ENCODE data around the gene RAVER1.

DNA sequence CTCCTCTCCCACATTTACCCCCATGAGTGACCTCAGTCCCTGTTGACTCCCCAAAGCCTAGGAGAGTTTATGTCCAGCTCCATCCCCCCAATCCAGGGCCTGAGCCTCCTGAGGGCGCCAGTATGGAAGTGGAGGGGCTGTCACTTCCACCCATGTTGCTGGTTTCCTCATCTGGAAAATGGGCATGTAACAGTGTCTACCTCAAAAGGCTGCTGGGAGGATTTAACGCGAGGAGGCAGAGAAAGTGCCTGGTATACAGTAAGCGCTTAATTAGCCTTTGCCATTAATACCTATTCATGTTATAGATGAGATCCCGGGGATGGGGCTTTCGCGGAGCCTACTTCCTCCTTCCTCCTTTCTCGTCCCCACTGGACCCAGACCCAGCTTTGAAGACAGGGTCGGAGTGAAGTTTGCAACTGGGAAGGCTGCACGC is 46.6 kb upstream of the RAVER1 start:
- TF ChIP-seq, protein P1, sequence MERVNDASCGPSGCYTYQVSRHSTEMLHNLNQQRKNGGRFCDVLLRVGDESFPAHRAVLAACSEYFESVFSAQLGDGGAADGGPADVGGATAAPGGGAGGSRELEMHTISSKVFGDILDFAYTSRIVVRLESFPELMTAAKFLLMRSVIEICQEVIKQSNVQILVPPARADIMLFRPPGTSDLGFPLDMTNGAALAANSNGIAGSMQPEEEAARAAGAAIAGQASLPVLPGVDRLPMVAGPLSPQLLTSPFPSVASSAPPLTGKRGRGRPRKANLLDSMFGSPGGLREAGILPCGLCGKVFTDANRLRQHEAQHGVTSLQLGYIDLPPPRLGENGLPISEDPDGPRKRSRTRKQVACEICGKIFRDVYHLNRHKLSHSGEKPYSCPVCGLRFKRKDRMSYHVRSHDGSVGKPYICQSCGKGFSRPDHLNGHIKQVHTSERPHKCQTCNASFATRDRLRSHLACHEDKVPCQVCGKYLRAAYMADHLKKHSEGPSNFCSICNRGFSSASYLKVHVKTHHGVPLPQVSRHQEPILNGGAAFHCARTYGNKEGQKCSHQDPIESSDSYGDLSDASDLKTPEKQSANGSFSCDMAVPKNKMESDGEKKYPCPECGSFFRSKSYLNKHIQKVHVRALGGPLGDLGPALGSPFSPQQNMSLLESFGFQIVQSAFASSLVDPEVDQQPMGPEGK (CRISPR knock-in tag; IDR thresholded peaks at IDR 0.05; ENCODE audit: borderline replicate concordance), result no peak
- TF ChIP-seq ZNF8 (CRISPR knock-in tag; IDR thresholded peaks at IDR 0.05), result no peak
- TF ChIP-seq ARNTL (CRISPR knock-in tag; IDR thresholded peaks at IDR 0.05; ENCODE audit: borderline replicate concordance, low read depth), result no peak
- TF ChIP-seq ZNF565 (CRISPR knock-in tag; conservative IDR thresholded peaks at IDR 0.05; ENCODE audit: low read depth), result no peak
- no peak for TF ChIP-seq ZC3H10 (CRISPR knock-in tag; IDR thresholded peaks at IDR 0.05)
- TF ChIP-seq GLIS3 (CRISPR knock-in tag; IDR thresholded peaks at IDR 0.05), result no peak
- TF ChIP-seq CSDC2 (CRISPR knock-in tag; IDR thresholded peaks at IDR 0.05), result no peak
- TF ChIP-seq CREB5 (CRISPR knock-in tag; IDR thresholded peaks at IDR 0.05; ENCODE audit: low read depth), result no peak
- no peak for TF ChIP-seq TOX (CRISPR knock-in tag; IDR thresholded peaks at IDR 0.05; ENCODE audit: borderline replicate concordance)
- no peak for TF ChIP-seq PPARA (CRISPR knock-in tag; IDR thresholded peaks at IDR 0.05; ENCODE audit: borderline replicate concordance)
- no peak for TF ChIP-seq RARB (CRISPR knock-in tag; IDR thresholded peaks at IDR 0.05)
